ENCODE data around the gene TMEM82. TPM values are rescaled to one million over a fixed set of nuclear protein-coding genes. Genes with fewer than 3 reads are reported as not detected.

Gene TMEM82
- total and polyA plus RNA-seq, 9 of the 15 experiments (the other 6 are each of a cell fraction or from before 2014, with no cell fraction given): not detected

GRCh38 chr1:15765495-15766194 lies 23.3 kb downstream of the TMEM82 start:
- FAIRE-seq (no peak), ATAC-seq (peak; percentile 75), DNase-seq (ENCODE audit: extremely low read depth in 1 of 4, low spot score in 3 of 4) (peak; percentile 67 to 70 (median 68))
- Histone ChIP-seq H3K4me2 (ENCODE audit: insufficient read depth, low read length) (no peak overlapping the region), H3K4me3 (no peak overlapping the region), H3K9me3 (replicated peaks; ENCODE audit: control insufficient read depth, insufficient read depth, low read depth, low read length) (no peaks in the 10 kb centered on the region), H3K27ac (ENCODE audit: extremely low read depth, low read depth, low read length) (no peak overlapping the region), H3K4me1 (replicated peaks in 1 of 2; ENCODE audit: control insufficient read depth in 2 of 2, insufficient read depth in 2 of 2, low read length in 2 of 2) (peaks cover 13 to 30% of the 10 kb centered on the region in 2 experiments; a peak in 4 of 5 replicates), H2AFZ (ENCODE audit: low read depth, low read length) (no peak overlapping the region), H3K79me2 (ENCODE audit: control insufficient read depth, insufficient read depth, low read length) (no peaks in the 10 kb centered on the region), H3K27me3 (ENCODE audit: control insufficient read depth in 2 of 2, insufficient read depth in 2 of 2, low read length in 2 of 2) (peaks cover 27 to 70% of the 10 kb centered on the region in 2 experiments), H3K36me3 (ENCODE audit: control insufficient read depth, insufficient read depth, low read length) (no peaks in the 10 kb centered on the region), H4K20me1 (replicated peaks; ENCODE audit: control insufficient read depth, insufficient read depth, low read length) (peaks cover 3% of the 10 kb centered on the region; the same call in 1 of the 2 replicates), H3K9ac (ENCODE audit: insufficient read depth in 1 of 2, low read depth in 2 of 2, low read length in 2 of 2) (0 out of 4 replicates have a peak overlapping the region, but pooled peaks of 1 of the 2 experiments have one; percentile 14), H3K9me1 (ENCODE audit: control insufficient read depth, insufficient read depth, low read length) (no peaks in the 10 kb centered on the region)
- in situ Hi-C loops (cut with MboI) (no loop called here), intact Hi-C loops (cut with micrococcal nuclease) (no loop called here)
- BruUV-seq (replicated peaks): no TSS peak
- ChIA-PET CTCF (ENCODE audit: low intra/inter-chr PET ratio) (no interaction called here), POLR2A (interaction anchor here (0.6 to 2.1 kb wide), 7 partner anchors 8 to 186 kb away, joined by 3 to 6 read pairs (median 4); no protein-coding TSS in a partner anchor)
- WGBS (ENCODE audit: insufficient coverage, low coverage, missing lambda C conversion rate): 12% methylated on average over 20 of the region's 20 CpGs
- TF ChIP-seq, protein P1, sequence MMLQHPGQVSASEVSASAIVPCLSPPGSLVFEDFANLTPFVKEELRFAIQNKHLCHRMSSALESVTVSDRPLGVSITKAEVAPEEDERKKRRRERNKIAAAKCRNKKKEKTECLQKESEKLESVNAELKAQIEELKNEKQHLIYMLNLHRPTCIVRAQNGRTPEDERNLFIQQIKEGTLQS (IDR thresholded peaks at IDR 0.05): peak; percentile 80
- TF ChIP-seq, protein P1 (CRISPR knock-in tag; conservative IDR thresholded peaks at IDR 0.05): no peak
- 0 out of 4 replicates have a peak, but pooled peaks of 1 of the 2 experiments have one; percentile 24 for TF ChIP-seq TRIM24 (IDR thresholded peaks at IDR 0.05)
- peak; percentile 23; the same call in 1 of the 2 replicates for TF ChIP-seq TFAP4 (CRISPR knock-in tag; IDR thresholded peaks at IDR 0.05; ENCODE audit: borderline replicate concordance)
- no peak for TF ChIP-seq CCNT2 (IDR thresholded peaks at IDR 0.05; ENCODE audit: borderline replicate concordance, extremely low read depth, insufficient read length, low read depth, low read length)
- TF ChIP-seq ARHGAP35 (IDR thresholded peaks at IDR 0.05; ENCODE audit: partially characterized antibody): no peak
- TF ChIP-seq RCOR1 (IDR thresholded peaks at IDR 0.05; ENCODE audit: borderline replicate concordance in 1 of 2, low read depth in 2 of 2, low read length in 2 of 2): peak in 1 of 2 experiments; percentile 77; a peak in 2 of 4 replicates
- TF ChIP-seq C11orf30 (IDR thresholded peaks at IDR 0.05; ENCODE audit: low read depth): peak; percentile 99
- peak; percentile 72 for TF ChIP-seq ETV1 (tag; conservative IDR thresholded peaks at IDR 0.05; ENCODE audit: low read depth)
- TF ChIP-seq NFE2 (IDR thresholded peaks at IDR 0.05; ENCODE audit: low read depth): peak; percentile 79
- peak; percentile 89 for TF ChIP-seq BACH1 (tag; IDR thresholded peaks at IDR 0.05)
- TF ChIP-seq HMG20A (CRISPR knock-in tag; conservative IDR thresholded peaks at IDR 0.05): no peak
- no peak for TF ChIP-seq PTTG1 (tag; IDR thresholded peaks at IDR 0.05; ENCODE audit: low read depth)
- TF ChIP-seq MBD1 (CRISPR knock-in tag; IDR thresholded peaks at IDR 0.05): no peak
- TF ChIP-seq ZNF316 (IDR thresholded peaks at IDR 0.05): peak; percentile 99
- TF ChIP-seq RHOXF2B (CRISPR knock-in tag; conservative IDR thresholded peaks at IDR 0.05): no peak
- no peak for TF ChIP-seq RBM34 (IDR thresholded peaks at IDR 0.05; ENCODE audit: borderline replicate concordance, insufficient read depth, low read length)
- peak; percentile 69 for TF ChIP-seq JUND (IDR thresholded peaks at IDR 0.05; ENCODE audit: borderline replicate concordance, low read depth, low read length)
- peak; percentile 37; the same call in 1 of the 3 replicates for TF ChIP-seq JUND (tag; IDR thresholded peaks at IDR 0.05; ENCODE audit: borderline replicate concordance, low read depth, low read length)
- TF ChIP-seq ZNF311 (CRISPR knock-in tag; IDR thresholded peaks at IDR 0.05): no peak
